Activated naive CD4-positive, alpha-beta T cell treated with anti-CD3 and anti-CD28 coated beads, Interleukin-2, amount 50 U/mL, for 72 hours (primary cell): ENCODE data around the gene DCHS2. TPM values are rescaled to one million over a fixed set of nuclear protein-coding genes. Genes with fewer than 3 reads are reported as not detected.
"Not testable (repeated sequence)": the region's sequence is repeated elsewhere in the genome, so short reads cannot be mapped to it uniquely, and the experiment has no call there.

ENCODE experiments used
- ATAC-seq, 2 donors: fragments of 150-1000 bp; cut with Tn5 transposase; 2 replicates each; pipeline ENCODE4 v1.10.0; 2021; ENCODE audit warnings: mild to moderate bottlenecking in 2 of 2, moderate library complexity in 2 of 2
- DNase-seq, 2 donors: peaks; one replicate each; pipeline ENCODE4 v3.0.0; 2021 to 2022; ENCODE audit warnings: low spot score in 2 of 2
- H3K27ac Mint-ChIP-seq, 2 donors: one replicate each; pipeline ENCODE4 v1.8.0; 2022; ENCODE audit warnings: mild to moderate bottlenecking in 2 of 2, mixed read lengths in 2 of 2
- H3K36me3 Mint-ChIP-seq, 2 donors: one replicate each; pipeline ENCODE4 v1.8.0; 2022; ENCODE audit warnings: mixed read lengths in 2 of 2
- H3K9me3 Mint-ChIP-seq, 2 donors: one replicate each; pipeline ENCODE4 v1.8.0; 2022; ENCODE audit warnings: mixed read lengths in 2 of 2
- total RNA-seq, 2 donors: library from RNA; stranded (reverse); gene quantifications; one replicate each; pipeline ENCODE4 v1.2.3, GENCODE V29; 2022

Gene DCHS2
- total RNA-seq, 2 donors from 2014 or later = not detected

DNA sequence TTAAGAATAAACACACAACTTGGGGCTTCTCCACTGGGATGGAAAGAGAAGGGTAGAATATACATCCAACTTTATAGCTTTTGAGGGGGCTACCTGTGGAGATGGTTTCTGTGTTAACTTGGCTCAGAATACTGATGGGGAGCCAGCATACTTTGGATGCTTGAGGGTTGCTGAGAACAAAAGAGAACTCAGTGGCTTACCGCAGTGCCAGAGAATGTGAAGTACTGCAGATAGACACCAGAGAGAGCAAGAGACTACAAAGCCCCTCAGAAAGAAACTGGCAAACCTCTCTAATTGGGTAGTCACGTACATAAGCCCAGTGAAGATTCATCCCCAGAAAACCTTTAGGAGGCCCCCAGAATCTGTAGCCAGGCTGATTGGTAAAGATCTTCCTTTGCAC lies 214.4 kb downstream of the DCHS2 start:
- no peak for ATAC-seq
- DNase-seq = no peak
- Mint-ChIP-seq H3K9me3 (peaks cover 5 to 9% of the 10 kb centered on the region in 2 donors), H3K36me3 (peaks cover 6 to 10% of the 10 kb centered on the region in 2 donors), H3K27ac (no peak overlapping the region)

DNA sequence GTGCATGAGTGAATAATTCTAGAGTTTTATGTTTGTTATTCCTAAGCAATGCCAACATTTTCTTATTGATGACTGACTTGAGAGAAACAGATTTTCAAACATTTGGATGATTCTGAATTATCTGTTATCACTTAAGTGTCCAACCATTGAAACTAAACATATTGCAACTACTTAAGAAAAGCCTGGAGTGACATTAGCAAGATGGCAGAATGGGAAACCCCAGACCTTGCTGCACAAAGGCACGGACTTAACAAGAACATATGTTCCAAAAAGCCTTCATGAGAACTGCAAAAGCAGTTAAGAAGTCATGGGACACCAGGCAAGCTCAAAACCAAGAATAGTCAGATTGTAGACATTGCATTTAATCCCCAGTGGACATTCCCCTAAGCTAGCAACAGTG lies 215.1 kb downstream of the DCHS2 start:
- DNase-seq (no peak), ATAC-seq (no peak)
- Mint-ChIP-seq H3K36me3 (peaks cover 6 to 10% of the 10 kb centered on the region in 2 donors), H3K9me3 (peaks cover 5 to 9% of the 10 kb centered on the region in 2 donors), H3K27ac (no peak overlapping the region)

DNA sequence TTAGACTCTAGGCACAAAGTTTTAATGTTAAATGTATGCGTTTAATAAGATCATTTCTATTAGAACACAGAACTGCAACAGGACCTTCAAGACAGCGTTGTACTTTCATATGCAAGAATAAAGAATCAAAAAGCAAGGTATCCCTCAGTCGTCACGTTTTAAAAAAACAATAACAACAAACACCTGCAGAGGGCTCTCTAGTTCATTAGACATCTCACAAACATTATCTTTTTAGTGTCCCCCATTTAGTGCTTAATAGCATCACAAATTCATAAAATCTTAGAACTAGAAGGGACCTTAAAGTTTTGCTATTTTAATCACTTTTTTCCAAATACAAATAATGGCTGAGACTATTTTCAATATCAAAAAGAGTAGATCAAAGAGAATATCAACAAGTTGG lies 236.6 kb downstream of the DCHS2 start:
- ATAC-seq (no peak), DNase-seq (no peak)
- H3K9me3 Mint-ChIP-seq = no peaks in the 10 kb centered on the region
- no peaks in the 10 kb centered on the region for H3K36me3 Mint-ChIP-seq
- no peak overlapping the region for H3K27ac Mint-ChIP-seq

DNA sequence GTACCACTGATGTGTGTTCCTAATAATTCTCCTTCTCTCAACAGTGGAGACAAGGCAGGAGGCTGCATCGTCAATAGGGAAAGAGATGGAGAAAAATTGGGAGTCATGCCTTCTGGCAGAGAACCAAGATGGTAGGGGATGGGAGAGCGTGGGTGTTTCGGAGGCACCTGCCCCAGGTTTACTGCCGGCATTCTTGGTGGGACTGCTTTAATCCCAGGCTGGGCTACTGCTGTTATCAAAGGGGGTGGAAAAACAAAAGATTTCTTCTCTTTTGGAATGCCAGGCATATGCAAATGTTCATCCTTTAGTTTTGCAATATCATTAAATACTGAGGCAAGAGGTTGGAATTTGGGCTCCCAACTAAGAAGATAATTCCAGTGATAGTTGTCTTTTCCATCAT lies 257.0 kb downstream of the DCHS2 start:
- DNase-seq = no peak
- ATAC-seq = no peak
- Mint-ChIP-seq H3K36me3 (no peaks in the 10 kb centered on the region), H3K27ac (no peak overlapping the region), H3K9me3 (no peaks in the 10 kb centered on the region)

DNA sequence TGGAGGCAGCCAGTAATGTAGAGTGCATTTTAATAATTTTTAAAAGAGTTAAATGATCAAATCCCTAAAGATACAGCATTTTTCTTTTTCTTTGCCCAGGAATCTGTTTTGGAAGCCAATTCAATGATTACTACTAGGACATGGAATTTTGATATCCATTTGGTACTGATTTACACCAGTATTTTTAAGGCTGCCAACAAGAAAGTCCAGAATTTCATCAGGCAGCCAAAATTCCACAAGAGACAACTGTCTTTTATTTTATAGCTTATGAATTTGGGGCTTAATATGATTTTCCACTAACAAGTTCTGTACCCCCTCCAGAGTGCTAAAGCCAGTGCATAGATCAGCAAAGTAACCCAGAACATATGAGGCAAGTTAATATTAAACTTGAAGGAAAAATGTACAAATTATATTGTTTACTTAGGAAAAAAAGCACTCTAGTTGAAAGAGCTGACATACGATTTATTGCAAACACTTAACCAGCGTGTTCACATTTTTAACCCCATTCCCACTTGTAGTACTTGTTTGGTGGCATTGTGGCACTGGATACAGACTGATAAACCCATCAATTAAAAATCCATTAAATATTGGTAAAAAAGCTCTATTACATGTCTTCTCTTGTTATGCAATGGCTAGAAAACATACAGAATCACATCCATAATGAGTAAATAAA lies 259.7 kb downstream of the DCHS2 start:
- H3K36me3 Mint-ChIP-seq = no peaks in the 10 kb centered on the region
- H3K27ac Mint-ChIP-seq = no peak overlapping the region
- ATAC-seq = no peak
- H3K9me3 Mint-ChIP-seq = no peaks in the 10 kb centered on the region
- no peak for DNase-seq

GRCh38 chr4:154230723-154231122 lies 260.9 kb downstream of the DCHS2 start:
- Mint-ChIP-seq H3K36me3 (no peaks in the 10 kb centered on the region), H3K9me3 (no peaks in the 10 kb centered on the region), H3K27ac (no peak overlapping the region)
- DNase-seq = no peak
- no peak for ATAC-seq

DNA sequence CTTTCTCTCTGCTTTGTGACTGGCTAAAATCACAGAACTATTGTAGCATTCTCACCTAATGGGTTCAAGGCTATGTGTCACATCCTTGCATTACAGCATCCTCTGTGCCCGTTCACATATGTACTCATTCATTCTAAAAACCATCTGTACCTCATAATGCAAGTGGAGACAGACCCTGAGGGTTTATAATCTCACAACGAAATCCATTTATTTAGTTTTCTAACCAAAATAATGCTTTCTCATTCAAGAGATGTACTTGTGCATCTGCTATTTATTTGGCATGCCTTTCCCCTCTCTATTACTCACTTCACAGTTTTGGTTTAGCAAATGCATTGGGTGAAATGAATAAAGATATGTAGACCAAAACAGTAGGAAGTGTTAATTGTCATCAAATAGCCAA lies 261.5 kb downstream of the DCHS2 start:
- DNase-seq = no peak
- Mint-ChIP-seq H3K27ac (no peak overlapping the region), H3K9me3 (peaks cover 3% of the 10 kb centered on the region in 2 donors), H3K36me3 (no peaks in the 10 kb centered on the region)
- no peak for ATAC-seq

DNA sequence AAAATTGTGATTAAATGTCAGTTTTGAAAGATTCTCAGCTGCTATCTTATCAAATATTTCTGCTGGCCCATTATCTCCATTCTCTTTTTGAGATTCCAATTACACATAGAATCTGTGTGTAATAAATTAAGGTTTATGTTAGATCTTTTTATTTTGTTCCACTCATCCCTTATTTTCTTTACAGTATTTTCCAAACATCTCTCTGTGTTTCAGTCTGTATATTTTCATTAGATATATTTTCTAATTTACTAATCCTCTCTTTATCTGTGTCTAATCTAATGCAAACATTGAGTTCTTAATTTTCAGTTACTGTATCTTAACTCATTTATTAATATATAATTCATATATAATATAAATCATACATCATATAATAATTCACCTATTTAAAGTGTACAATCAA lies 268.7 kb downstream of the DCHS2 start:
- Mint-ChIP-seq H3K9me3 (peaks cover 16 to 21% of the 10 kb centered on the region in 2 donors), H3K27ac (no peak overlapping the region), H3K36me3 (peaks cover 4 to 18% of the 10 kb centered on the region in 2 donors)
- ATAC-seq (no peak), DNase-seq (no peak)

GRCh38 chr4:154218051-154218450 lies 273.5 kb downstream of the DCHS2 start:
- H3K36me3 Mint-ChIP-seq = peaks cover 0 to 5% of the 10 kb centered on the region in 2 donors
- DNase-seq (no peak), ATAC-seq (no peak)
- no peak overlapping the region for H3K27ac Mint-ChIP-seq
- H3K9me3 Mint-ChIP-seq = peaks cover 4% of the 10 kb centered on the region in 2 donors

DNA sequence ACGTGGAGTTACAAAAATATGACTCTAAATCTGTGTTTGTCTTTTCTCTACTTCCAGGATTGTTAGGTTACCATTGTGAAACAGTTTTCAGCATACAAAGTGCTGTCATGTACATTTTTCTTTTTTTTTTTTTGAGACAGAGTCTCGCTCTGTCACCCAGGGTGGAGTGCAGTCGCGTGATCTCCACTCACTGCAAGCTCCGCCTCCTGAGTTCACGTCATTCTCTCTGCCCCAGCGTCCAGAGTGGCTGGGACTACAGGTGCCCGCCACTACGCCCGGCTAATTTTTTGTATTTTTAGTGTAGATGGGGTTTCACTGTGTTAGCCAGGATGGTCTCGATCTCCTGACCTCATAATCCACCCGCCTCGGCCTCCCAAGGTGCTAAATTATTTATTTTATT lies 274.2 kb downstream of the DCHS2 start:
- not testable (repeated sequence) for DNase-seq, ATAC-seq, H3K36me3 Mint-ChIP-seq, H3K27ac Mint-ChIP-seq, H3K9me3 Mint-ChIP-seq

GRCh38 chr4:154211506-154211905 lies 280.1 kb downstream of the DCHS2 start:
- no peak overlapping the region for H3K27ac Mint-ChIP-seq
- no peaks in the 10 kb centered on the region for H3K36me3 Mint-ChIP-seq
- DNase-seq = no peak
- H3K9me3 Mint-ChIP-seq = no peaks in the 10 kb centered on the region
- ATAC-seq = no peak

DNA sequence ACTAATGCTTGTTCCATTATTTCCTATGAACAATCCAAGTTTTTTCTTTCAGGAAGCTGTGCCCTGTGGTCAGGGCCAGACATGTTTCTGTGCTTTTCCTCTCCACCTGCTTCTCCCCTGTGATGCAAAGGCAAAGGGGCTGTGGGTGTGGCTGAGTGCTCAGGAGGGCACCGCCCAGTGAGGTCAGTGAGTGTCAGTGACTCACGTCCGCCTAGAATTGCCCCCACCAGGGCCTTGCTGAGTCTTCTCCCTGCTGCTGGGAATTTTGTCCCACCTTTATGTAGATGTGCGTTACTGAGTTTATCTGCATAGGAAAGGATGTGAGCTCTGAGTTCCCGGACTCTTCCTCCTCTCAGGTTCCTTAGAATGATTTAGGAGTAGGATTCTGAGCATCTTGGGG lies 283.2 kb downstream of the DCHS2 start:
- Mint-ChIP-seq H3K27ac (no peak overlapping the region), H3K9me3 (no peaks in the 10 kb centered on the region), H3K36me3 (no peaks in the 10 kb centered on the region)
- ATAC-seq (no peak), DNase-seq (no peak)

DNA sequence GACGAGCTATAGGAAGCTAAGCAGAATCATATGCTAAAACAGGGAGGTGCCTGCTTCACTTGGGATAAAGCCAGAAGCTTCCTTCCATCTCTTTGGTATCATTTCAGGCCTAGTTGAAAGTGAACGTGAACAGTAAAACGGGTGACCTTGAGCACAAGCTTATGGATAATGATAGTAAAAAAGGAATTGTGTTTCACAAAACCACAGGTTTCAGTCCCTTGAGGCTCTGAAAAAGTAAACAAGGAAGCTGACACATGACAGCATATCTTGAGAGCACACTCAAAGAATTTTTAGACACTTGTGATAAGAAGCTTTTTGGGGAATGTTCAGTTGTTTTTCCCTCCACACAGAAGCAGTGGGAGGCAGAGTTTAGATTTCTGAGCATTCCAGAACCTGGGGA lies 286.1 kb downstream of the DCHS2 start:
- DNase-seq (no peak), ATAC-seq (no peak)
- no peak overlapping the region for H3K27ac Mint-ChIP-seq
- H3K9me3 Mint-ChIP-seq = no peaks in the 10 kb centered on the region
- no peaks in the 10 kb centered on the region for H3K36me3 Mint-ChIP-seq

DNA sequence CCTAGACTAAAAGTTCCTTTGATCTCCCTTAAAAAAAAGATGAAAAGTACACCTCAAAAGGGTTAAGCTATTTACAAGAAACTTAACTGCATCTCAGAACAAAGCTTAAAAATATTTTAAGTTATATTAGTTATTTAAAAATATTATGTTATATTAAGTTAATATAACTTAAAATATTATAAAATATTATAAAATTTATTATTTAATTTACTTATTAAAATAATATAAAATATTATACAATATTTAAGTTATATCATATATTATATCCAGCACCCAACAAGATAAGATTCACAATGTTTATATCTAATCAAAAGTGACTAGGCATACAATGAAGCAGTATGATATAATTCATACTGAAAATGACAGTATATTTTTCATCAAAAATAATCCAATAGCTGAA lies 296.9 kb downstream of the DCHS2 start:
- Mint-ChIP-seq H3K36me3 (no peaks in the 10 kb centered on the region), H3K9me3 (peaks cover 0 to 9% of the 10 kb centered on the region in 2 donors), H3K27ac (no peak overlapping the region)
- ATAC-seq = no peak
- no peak for DNase-seq

GRCh38 chr4:154192585-154192984 lies 299.0 kb downstream of the DCHS2 start:
- DNase-seq = no peak
- no peak for ATAC-seq
- Mint-ChIP-seq H3K27ac (no peak overlapping the region), H3K36me3 (no peaks in the 10 kb centered on the region), H3K9me3 (peaks cover 0 to 8% of the 10 kb centered on the region in 2 donors)

DNA sequence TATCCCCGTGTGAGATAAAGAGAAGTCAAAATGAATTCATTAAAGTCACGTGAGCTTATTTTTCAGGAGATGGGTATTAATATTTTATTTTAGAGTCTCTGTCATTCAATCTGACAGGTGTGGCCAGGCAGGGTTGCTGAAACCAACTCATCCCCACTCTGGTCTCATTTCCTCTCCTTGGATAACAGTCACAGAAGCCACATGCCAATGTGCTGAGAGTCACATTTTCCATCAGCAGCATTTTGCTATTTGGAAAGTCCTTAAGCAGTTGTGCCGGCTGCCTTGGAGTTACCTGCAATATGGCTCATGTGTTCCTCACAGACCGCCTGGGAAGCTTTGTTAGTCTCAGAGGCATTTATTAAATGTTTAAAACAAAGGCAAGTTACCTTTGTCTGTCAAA lies 302.3 kb downstream of the DCHS2 start:
- DNase-seq (no peak), ATAC-seq (no peak)
- Mint-ChIP-seq H3K27ac (no peak overlapping the region), H3K9me3 (no peaks in the 10 kb centered on the region), H3K36me3 (no peaks in the 10 kb centered on the region)

DNA sequence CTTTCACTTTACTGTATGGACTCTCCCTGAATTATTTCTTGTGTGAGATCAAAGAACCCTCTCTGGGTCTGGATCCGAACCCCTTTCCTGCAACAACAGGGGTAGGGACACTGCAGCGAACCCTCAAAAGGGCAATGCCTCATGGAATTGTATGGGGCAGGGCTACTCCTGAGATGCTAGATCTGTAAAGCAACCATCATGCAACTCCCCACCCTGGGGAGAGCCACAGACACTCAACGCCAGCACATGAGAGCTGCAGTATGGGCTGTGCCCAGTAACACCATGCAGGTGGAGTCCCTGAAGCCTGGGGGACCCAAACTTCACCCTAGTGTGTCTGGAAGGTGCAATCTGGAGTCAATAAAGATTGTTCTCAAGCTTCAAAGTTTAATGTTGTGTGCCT lies 304.7 kb downstream of the DCHS2 start:
- Mint-ChIP-seq H3K9me3 (no peaks in the 10 kb centered on the region), H3K36me3 (no peaks in the 10 kb centered on the region), H3K27ac (no peak overlapping the region)
- ATAC-seq (no peak), DNase-seq (no peak)

- H3K36me3 Mint-ChIP-seq = no peaks in the 10 kb centered on the region
- DNase-seq (no peak), ATAC-seq (no peak)
- H3K9me3 Mint-ChIP-seq = no peaks in the 10 kb centered on the region
- H3K27ac Mint-ChIP-seq = no peak overlapping the region
Measured at GRCh38 chr4:154186035-154186434, 305.6 kb downstream of the DCHS2 start.

- H3K9me3 Mint-ChIP-seq = no peaks in the 10 kb centered on the region
- no peaks in the 10 kb centered on the region for H3K36me3 Mint-ChIP-seq
- ATAC-seq (no peak), DNase-seq (no peak)
- H3K27ac Mint-ChIP-seq = no peak overlapping the region
Measured at GRCh38 chr4:154184238-154184637, 307.4 kb downstream of the DCHS2 start.
